Activated T-cell treated with anti-CD3 and anti-CD28 coated beads, Interleukin-2, amount 50 U/mL, for 24 hours (primary cell): ENCODE measurements around the gene SOCS2.

Source experiments
- DNase-seq: peaks from one replicate; pipeline ENCODE4 v3.0.0-alpha.2; 2020
- H3K27ac Mint-ChIP-seq: 2 replicates; pipeline ENCODE4 v1.8.0; 2020; ENCODE audit warnings: mild to moderate bottlenecking, mixed read lengths
- H3K27me3 Mint-ChIP-seq: 2 replicates; pipeline ENCODE4 v1.8.0; 2020; ENCODE audit warnings: mixed read lengths
- H3K36me3 Mint-ChIP-seq: 2 replicates; pipeline ENCODE4 v1.8.0; 2020; ENCODE audit warnings: low read depth, mixed read lengths
- H3K4me1 Mint-ChIP-seq: 2 replicates; pipeline ENCODE4 v1.8.0; 2020; ENCODE audit warnings: low read depth, mixed read lengths
- H3K4me3 Mint-ChIP-seq: 2 replicates; pipeline ENCODE4 v1.8.0; 2020; ENCODE audit warnings: mild to moderate bottlenecking, moderate library complexity, mixed read lengths
- H3K9me3 Mint-ChIP-seq: 2 replicates; pipeline ENCODE4 v1.8.0; 2020; ENCODE audit warnings: mixed read lengths

Gene SOCS2

GRCh38 chr12:93573552-93574223 is 1.2 kb downstream of the SOCS2 start:
- Mint-ChIP-seq H3K9me3 (no peaks in the 10 kb centered on the region), H3K27me3 (peaks cover 25% of the 10 kb centered on the region), H3K4me1 (peaks cover 32% of the 10 kb centered on the region), H3K36me3 (peaks cover 18% of the 10 kb centered on the region), H3K27ac (no peak overlapping the region), H3K4me3 (peak overlapping the region; percentile 81)
- peak; percentile 44 for DNase-seq

GRCh38 chr12:93577222-93577621 is 4.7 kb downstream of the SOCS2 start:
- Mint-ChIP-seq H3K4me3 (no peak overlapping the region), H3K4me1 (peaks cover 25% of the 10 kb centered on the region), H3K27me3 (peaks cover 23% of the 10 kb centered on the region), H3K36me3 (peaks cover 23% of the 10 kb centered on the region), H3K27ac (no peak overlapping the region), H3K9me3 (no peaks in the 10 kb centered on the region)
- no peak for DNase-seq

GRCh38 chr12:93578221-93578620 is 5.7 kb downstream of the SOCS2 start:
- H3K36me3 Mint-ChIP-seq: peaks cover 23% of the 10 kb centered on the region
- H3K27ac Mint-ChIP-seq: no peak overlapping the region
- H3K4me3 Mint-ChIP-seq: no peak overlapping the region
- peaks cover 16% of the 10 kb centered on the region for H3K4me1 Mint-ChIP-seq
- no peaks in the 10 kb centered on the region for H3K9me3 Mint-ChIP-seq
- H3K27me3 Mint-ChIP-seq: peaks cover 14% of the 10 kb centered on the region
- no peak for DNase-seq

- Mint-ChIP-seq H3K9me3 (no peaks in the 10 kb centered on the region), H3K4me1 (peaks cover 10% of the 10 kb centered on the region), H3K4me3 (no peak overlapping the region), H3K36me3 (peaks cover 16% of the 10 kb centered on the region), H3K27me3 (no peaks in the 10 kb centered on the region), H3K27ac (no peak overlapping the region)
- DNase-seq: no peak
These were observed 8.2 kb downstream of the SOCS2 start for GRCh38 chr12:93580682-93581081.

- Mint-ChIP-seq H3K27ac (no peak overlapping the region), H3K36me3 (peaks cover 12% of the 10 kb centered on the region), H3K4me3 (no peak overlapping the region), H3K9me3 (no peaks in the 10 kb centered on the region), H3K27me3 (no peaks in the 10 kb centered on the region), H3K4me1 (peaks cover 10% of the 10 kb centered on the region)
- DNase-seq: no peak
These were observed 8.9 kb downstream of the SOCS2 start for GRCh38 chr12:93581370-93581769.

- no peaks in the 10 kb centered on the region for H3K9me3 Mint-ChIP-seq
- H3K27ac Mint-ChIP-seq: no peak overlapping the region
- H3K27me3 Mint-ChIP-seq: no peaks in the 10 kb centered on the region
- H3K36me3 Mint-ChIP-seq: peaks cover 4% of the 10 kb centered on the region
- H3K4me1 Mint-ChIP-seq: peaks cover under 1% of the 10 kb centered on the region
- no peak for DNase-seq
- H3K4me3 Mint-ChIP-seq: no peak overlapping the region
These were observed 9.9 kb downstream of the SOCS2 start for GRCh38 chr12:93582351-93582750.

GRCh38 chr12:93583627-93584392 is 11.3 kb downstream of the SOCS2 start:
- no peak for DNase-seq
- Mint-ChIP-seq H3K4me3 (no peak overlapping the region), H3K4me1 (no peaks in the 10 kb centered on the region), H3K9me3 (no peaks in the 10 kb centered on the region), H3K36me3 (peaks cover 4% of the 10 kb centered on the region), H3K27ac (no peak overlapping the region), H3K27me3 (no peaks in the 10 kb centered on the region)

GRCh38 chr12:93585247-93585646 is 12.8 kb downstream of the SOCS2 start:
- Mint-ChIP-seq H3K4me1 (no peaks in the 10 kb centered on the region), H3K27me3 (peaks cover 9% of the 10 kb centered on the region), H3K4me3 (no peak overlapping the region), H3K36me3 (peaks cover 2% of the 10 kb centered on the region), H3K9me3 (no peaks in the 10 kb centered on the region), H3K27ac (no peak overlapping the region)
- no peak for DNase-seq

- Mint-ChIP-seq H3K4me1 (peaks cover 15% of the 10 kb centered on the region), H3K27me3 (peaks cover 30% of the 10 kb centered on the region), H3K27ac (no peak overlapping the region), H3K9me3 (no peaks in the 10 kb centered on the region), H3K36me3 (no peaks in the 10 kb centered on the region), H3K4me3 (no peak overlapping the region)
- no peak for DNase-seq
These were observed 15.1 kb downstream of the SOCS2 start for GRCh38 chr12:93587611-93588010.

GRCh38 chr12:93589081-93589480 is 16.6 kb downstream of the SOCS2 start:
- Mint-ChIP-seq H3K27me3 (peaks cover 42% of the 10 kb centered on the region), H3K27ac (no peak overlapping the region), H3K4me3 (no peak overlapping the region), H3K36me3 (no peaks in the 10 kb centered on the region), H3K9me3 (no peaks in the 10 kb centered on the region), H3K4me1 (peaks cover 15% of the 10 kb centered on the region)
- no peak for DNase-seq

GRCh38 chr12:93591137-93591868 is 18.8 kb downstream of the SOCS2 start:
- Mint-ChIP-seq H3K4me1 (peaks cover 15% of the 10 kb centered on the region), H3K27ac (no peak overlapping the region), H3K9me3 (no peaks in the 10 kb centered on the region), H3K27me3 (peaks cover 54% of the 10 kb centered on the region), H3K4me3 (peak overlapping the region; percentile 79), H3K36me3 (no peaks in the 10 kb centered on the region)
- peak; percentile 53 for DNase-seq

GRCh38 chr12:93592641-93593406 is 20.3 kb downstream of the SOCS2 start:
- Mint-ChIP-seq H3K4me1 (peaks cover 15% of the 10 kb centered on the region), H3K27me3 (peaks cover 66% of the 10 kb centered on the region), H3K9me3 (no peaks in the 10 kb centered on the region), H3K27ac (no peak overlapping the region), H3K36me3 (no peaks in the 10 kb centered on the region), H3K4me3 (no peak overlapping the region)
- no peak for DNase-seq

GRCh38 chr12:93593843-93594242 is 21.4 kb downstream of the SOCS2 start:
- no peaks in the 10 kb centered on the region for H3K9me3 Mint-ChIP-seq
- no peak overlapping the region for H3K4me3 Mint-ChIP-seq
- H3K27ac Mint-ChIP-seq: no peak overlapping the region
- peaks cover 15% of the 10 kb centered on the region for H3K4me1 Mint-ChIP-seq
- peaks cover 71% of the 10 kb centered on the region for H3K27me3 Mint-ChIP-seq
- no peak for DNase-seq
- no peaks in the 10 kb centered on the region for H3K36me3 Mint-ChIP-seq

- Mint-ChIP-seq H3K9me3 (no peaks in the 10 kb centered on the region), H3K4me3 (no peak overlapping the region), H3K27ac (no peak overlapping the region), H3K36me3 (no peaks in the 10 kb centered on the region), H3K27me3 (peaks cover 66% of the 10 kb centered on the region), H3K4me1 (peaks cover 15% of the 10 kb centered on the region)
- no peak for DNase-seq
These were observed 22.4 kb downstream of the SOCS2 start for GRCh38 chr12:93594766-93595311.
